Measurements from ENCODE around the gene DSEL. TPM values are rescaled to one million over a fixed set of nuclear protein-coding genes. Genes with fewer than 3 reads are reported as not detected.

Gene DSEL
- 0.07 and 0.10 TPM in 2 replicates for total RNA-seq

- intact Hi-C loops (cut with micrococcal nuclease): loop anchor here (1.0 to 5.0 kb wide), 5 partner anchors 48 to 1221 kb away; no protein-coding TSS in a partner anchor
Observed at GRCh38 chr18:67516539-67517443, at the start of gene DSEL. Gene DSEL (minus strand): TSS chr18:67516720. CDS start chr18:67514608, 2,112 bp downstream.

GRCh38 chr18:67553437-67553836 lies 36.9 kb upstream of the DSEL start:
- Mint-ChIP-seq H3K27me3 (no peaks in the 10 kb centered on the region), H3K4me1 (no peaks in the 10 kb centered on the region), H3K9me3 (no peaks in the 10 kb centered on the region), H3K27ac (no peak overlapping the region), H3K36me3 (ENCODE audit: low read depth) (no peaks in the 10 kb centered on the region), H3K4me3 (no peak overlapping the region)
- no peak for DNase-seq
- no peak for ATAC-seq (ENCODE audit: low read depth)
- TF ChIP-seq CTCF (IDR thresholded peaks at IDR 0.05): no peak
- POLR2A ChIA-PET: no interaction called here
- intact Hi-C loops (cut with micrococcal nuclease): no loop called here
- CTCF ChIA-PET: no interaction called here

More at GRCh38 chr18:67516539-67517443, at the start of gene DSEL:
- TF ChIP-seq CTCF (IDR thresholded peaks at IDR 0.05): no peak
- DNase-seq: peak; percentile 98
- ChIA-PET CTCF (interaction anchor here (2.3 kb wide), 1 partner anchor 1143 kb away, joined by 16 read pairs; no protein-coding TSS in a partner anchor), POLR2A (no interaction called here)
- H3K4me1 Mint-ChIP-seq: peaks cover 19% of the 10 kb centered on the region
- H3K27ac Mint-ChIP-seq: no peak within 1 kb of the TSS
- peak; percentile 99 for ATAC-seq (ENCODE audit: low read depth)
- H3K4me3 Mint-ChIP-seq: peak within 1 kb of the TSS; percentile 92
- peaks cover 16% of the 10 kb centered on the region for H3K27me3 Mint-ChIP-seq
- H3K9me3 Mint-ChIP-seq: no peaks in the 10 kb centered on the region
- H3K36me3 Mint-ChIP-seq (ENCODE audit: low read depth): no peaks in the 10 kb centered on the region

- Mint-ChIP-seq H3K9me3 (no peaks in the 10 kb centered on the region), H3K36me3 (ENCODE audit: low read depth) (no peaks in the 10 kb centered on the region), H3K27ac (no peak overlapping the region), H3K27me3 (no peaks in the 10 kb centered on the region), H3K4me3 (no peak overlapping the region), H3K4me1 (no peaks in the 10 kb centered on the region)
- CTCF ChIA-PET: no interaction called here
- TF ChIP-seq CTCF (IDR thresholded peaks at IDR 0.05): no peak
- intact Hi-C loops (cut with micrococcal nuclease): no loop called here
- ATAC-seq (ENCODE audit: low read depth) (no peak), DNase-seq (no peak)
- POLR2A ChIA-PET: no interaction called here
Observed at GRCh38 chr18:67550872-67551520, 34.5 kb upstream of the DSEL start.

GRCh38 chr18:67549946-67550345 lies 33.4 kb upstream of the DSEL start:
- no peak for ATAC-seq (ENCODE audit: low read depth)
- Mint-ChIP-seq H3K9me3 (no peaks in the 10 kb centered on the region), H3K4me3 (no peak overlapping the region), H3K27me3 (no peaks in the 10 kb centered on the region), H3K36me3 (ENCODE audit: low read depth) (no peaks in the 10 kb centered on the region), H3K27ac (no peak overlapping the region), H3K4me1 (no peaks in the 10 kb centered on the region)
- ChIA-PET CTCF (no interaction called here), POLR2A (interaction anchor here (0.6 kb wide), 1 partner anchor 24 kb away, joined by 3 read pairs; no protein-coding TSS in a partner anchor)
- TF ChIP-seq CTCF (IDR thresholded peaks at IDR 0.05): no peak
- no peak for DNase-seq
- intact Hi-C loops (cut with micrococcal nuclease): no loop called here

- no peak for TF ChIP-seq CTCF (IDR thresholded peaks at IDR 0.05)
- no peaks in the 10 kb centered on the region for H3K27me3 Mint-ChIP-seq
- POLR2A ChIA-PET: no interaction called here
- H3K9me3 Mint-ChIP-seq: no peaks in the 10 kb centered on the region
- intact Hi-C loops (cut with micrococcal nuclease): no loop called here
- no peaks in the 10 kb centered on the region for H3K4me1 Mint-ChIP-seq
- H3K4me3 Mint-ChIP-seq: no peak overlapping the region
- no peak for ATAC-seq (ENCODE audit: low read depth)
- CTCF ChIA-PET: no interaction called here
- H3K36me3 Mint-ChIP-seq (ENCODE audit: low read depth): no peaks in the 10 kb centered on the region
- no peak for DNase-seq
- H3K27ac Mint-ChIP-seq: no peak overlapping the region
Observed at GRCh38 chr18:67545681-67546080, 29.2 kb upstream of the DSEL start.

All from activated B cell treated with CpG ODN at 0.5 μM for 24 hours (primary cell).